HepG2 (cell line): ENCODE measurements around the gene FAM169A. TPM values are rescaled to one million over a fixed set of nuclear protein-coding genes. Genes with fewer than 3 reads are reported as not detected.

Experiments
- ADNP ChIP-seq: sonication (generic); formaldehyde crosslinking; IDR thresholded peaks from 2 replicates; pipeline ENCODE4 v1.4.0; 2020; ENCODE audit warnings: missing genetic modification reagents
- ATF1 ChIP-seq: IDR thresholded peaks from 2 replicates; pipeline ENCODE4 v1.6.1; 2016; ENCODE audit warnings: mild to moderate bottlenecking, control low read depth
- HMGA1 ChIP-seq: sonication (generic); formaldehyde crosslinking; conservative IDR thresholded peaks from 2 replicates; pipeline ENCODE4 v1.4.0; 2020; ENCODE audit warnings: missing genetic modification reagents
- HNF1B ChIP-seq: sonication (generic); formaldehyde crosslinking; IDR thresholded peaks from 2 replicates; pipeline ENCODE4 v1.5.1; 2020; ENCODE audit warnings: mild to moderate bottlenecking, moderate library complexity, missing genetic modification reagents
- HOMEZ ChIP-seq: IDR thresholded peaks from 2 replicates; pipeline ENCODE4 v1.6.1; 2016; ENCODE audit warnings: low read depth
- KDM4B ChIP-seq: sonication (generic); formaldehyde crosslinking; IDR thresholded peaks from 2 replicates; pipeline ENCODE4 v1.4.0; 2020; ENCODE audit warnings: missing genetic modification reagents
- MLX ChIP-seq: IDR thresholded peaks from 2 replicates; pipeline ENCODE4 v1.6.1; 2016
- PHF21A ChIP-seq: sonication (generic); formaldehyde crosslinking; IDR thresholded peaks from 2 replicates; pipeline ENCODE4 v1.5.0; 2020; ENCODE audit warnings: mild to moderate bottlenecking, missing genetic modification reagents
- SNRNP70 ChIP-seq: fragments of 200-400 bp; formaldehyde crosslinking; IDR thresholded peaks from 2 replicates; pipeline ENCODE4 v1.6.1; 2017; ENCODE audit warnings: mild to moderate bottlenecking, low read depth, low read length, moderate library complexity
- TBX3 ChIP-seq: fragments of 450-650 bp; IDR thresholded peaks from 2 replicates; pipeline ENCODE4 v1.6.1; 2017; ENCODE audit warnings: antibody characterized with exemption, mild to moderate bottlenecking, inconsistent platforms, borderline replicate concordance
- YY1 ChIP-seq: IDR thresholded peaks from 2 replicates; pipeline ENCODE4 v1.6.1; 2011; ENCODE audit warnings: low read length, low read depth, moderate library complexity, mild to moderate bottlenecking; ENCODE audit not compliant: insufficient read depth, insufficient replicate concordance
- ZBTB7B ChIP-seq: sonication (generic); formaldehyde crosslinking; IDR thresholded peaks from 2 replicates; pipeline ENCODE4 v1.4.0; 2020; ENCODE audit warnings: missing genetic modification reagents
- ZMYM2 ChIP-seq: sonication (generic); formaldehyde crosslinking; IDR thresholded peaks from 2 replicates; pipeline ENCODE4 v1.8.0; 2022; ENCODE audit warnings: mild to moderate bottlenecking, missing genetic modification reagents
- ZNF580 ChIP-seq: IDR thresholded peaks from 2 replicates; pipeline ENCODE4 v1.6.1; 2016; ENCODE audit warnings: low read depth, borderline replicate concordance
- ZNF646 ChIP-seq: sonication (generic); formaldehyde crosslinking; IDR thresholded peaks from 2 replicates; pipeline ENCODE4 v1.9.0; 2021; ENCODE audit warnings: mild to moderate bottlenecking, missing genetic modification reagents
- ZNF768 ChIP-seq: sonication (generic); formaldehyde crosslinking; IDR thresholded peaks from 2 replicates; pipeline ENCODE4 v1.4.0; 2020; ENCODE audit warnings: missing genetic modification reagents
- ZNF782 ChIP-seq: sonication (generic); formaldehyde crosslinking; IDR thresholded peaks from 2 replicates; pipeline ENCODE4 v1.4.0; 2020; ENCODE audit warnings: missing genetic modification reagents, mild to moderate bottlenecking, borderline replicate concordance
- ZSCAN20 ChIP-seq: sonication (generic); formaldehyde crosslinking; IDR thresholded peaks from 2 replicates; pipeline ENCODE4 v1.4.0; 2020; ENCODE audit warnings: missing genetic modification reagents, mild to moderate bottlenecking, borderline replicate concordance
- polyA plus RNA-seq, 8 experiments: library from polyadenylated mRNA; depleted of rRNA in 3 of 8; stranded (reverse) in 7 of 8; unstranded in 1 of 8; fragments of >200 nt; fragmentation: Illumina TruSeq in 4 of 8; extraction: Trizol in 4 of 8; gene quantifications; 2 replicates each; pipeline versions ENCODE4 v1.2.1 to v1.2.3, GENCODE V29; 2011 to 2016; ENCODE audit warnings: low read depth in 4 of 8, missing spikeins in 1 of 8, mixed read lengths in 1 of 8; ENCODE audit not compliant: insufficient read depth in 1 of 8
- total RNA-seq, 5 experiments: library from RNA; depleted of rRNA; stranded (reverse); fragments of >200 nt; fragmentation: Illumina TruSeq; extraction: Trizol; gene quantifications; 2 replicates each; pipeline ENCODE4 v1.2.3, GENCODE V29; 2016; ENCODE audit warnings: low read depth in 1 of 5

Gene FAM169A
- total and polyA plus RNA-seq, 2 of the 13 experiments (the other 11 are each of a cell fraction or from before 2014, with no cell fraction given), result 21.1 to 110 TPM

GRCh38 chr5:74766849-74767578 lies 99.2 kb downstream of the FAM169A start, which contains the start of the genes GFM2 and NSA2 (continued):
- TF ChIP-seq ZNF646 (no peak), SNRNP70 (no peak), ZNF768 (CRISPR knock-in tag) (peak; percentile 71), ZMYM2 (CRISPR knock-in tag) (no peak), KDM4B (CRISPR knock-in tag) (peak; percentile 84), HOMEZ (CRISPR knock-in tag) (peak; percentile 30; the same call in 1 of the 2 replicates), ZSCAN20 (CRISPR knock-in tag) (peak; percentile 75; the same call in 1 of the 2 replicates), TBX3 (peak; percentile 50; the same call in 1 of the 2 replicates), HNF1B (CRISPR knock-in tag) (peak; percentile 90), YY1 (peak; percentile 78), ZNF580 (peak; percentile 82; the same call in 1 of the 2 replicates), HMGA1 (CRISPR knock-in tag) (no peak), ATF1 (CRISPR knock-in tag) (peak; percentile 78), PHF21A (CRISPR knock-in tag) (peak; percentile 81), MLX (CRISPR knock-in tag) (no peak; the same call in 1 of the 2 replicates), ZNF782 (CRISPR knock-in tag) (peak; percentile 55; the same call in 1 of the 2 replicates), ADNP (CRISPR knock-in tag) (no peak), ZBTB7B (CRISPR knock-in tag) (no peak)
